ENCODE measurements around the gene NT5DC3.

- TF ChIP-seq, protein P1, sequence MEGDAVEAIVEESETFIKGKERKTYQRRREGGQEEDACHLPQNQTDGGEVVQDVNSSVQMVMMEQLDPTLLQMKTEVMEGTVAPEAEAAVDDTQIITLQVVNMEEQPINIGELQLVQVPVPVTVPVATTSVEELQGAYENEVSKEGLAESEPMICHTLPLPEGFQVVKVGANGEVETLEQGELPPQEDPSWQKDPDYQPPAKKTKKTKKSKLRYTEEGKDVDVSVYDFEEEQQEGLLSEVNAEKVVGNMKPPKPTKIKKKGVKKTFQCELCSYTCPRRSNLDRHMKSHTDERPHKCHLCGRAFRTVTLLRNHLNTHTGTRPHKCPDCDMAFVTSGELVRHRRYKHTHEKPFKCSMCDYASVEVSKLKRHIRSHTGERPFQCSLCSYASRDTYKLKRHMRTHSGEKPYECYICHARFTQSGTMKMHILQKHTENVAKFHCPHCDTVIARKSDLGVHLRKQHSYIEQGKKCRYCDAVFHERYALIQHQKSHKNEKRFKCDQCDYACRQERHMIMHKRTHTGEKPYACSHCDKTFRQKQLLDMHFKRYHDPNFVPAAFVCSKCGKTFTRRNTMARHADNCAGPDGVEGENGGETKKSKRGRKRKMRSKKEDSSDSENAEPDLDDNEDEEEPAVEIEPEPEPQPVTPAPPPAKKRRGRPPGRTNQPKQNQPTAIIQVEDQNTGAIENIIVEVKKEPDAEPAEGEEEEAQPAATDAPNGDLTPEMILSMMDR (IDR thresholded peaks at IDR 0.05): no peak
- TF ChIP-seq TP53 (CRISPR knock-in tag; IDR thresholded peaks at IDR 0.05): no peak
- TF ChIP-seq EP300 (IDR thresholded peaks at IDR 0.05): no peak
- no peak for TF ChIP-seq RCOR1 (IDR thresholded peaks at IDR 0.05; ENCODE audit: low read depth, low read length)
- TF ChIP-seq KDM5A (IDR thresholded peaks at IDR 0.05): no peak
- no peak for TF ChIP-seq USF2 (IDR thresholded peaks at IDR 0.05)
- no peak for TF ChIP-seq ZSCAN20 (CRISPR knock-in tag; IDR thresholded peaks at IDR 0.05)
- TF ChIP-seq POLR2A (IDR thresholded peaks at IDR 0.05; ENCODE audit: low read length): no peak
- TF ChIP-seq NFE2L2 (conservative IDR thresholded peaks at IDR 0.05; ENCODE audit: low read length): no peak
- TF ChIP-seq NR3C1 (IDR thresholded peaks at IDR 0.05): no peak
- TF ChIP-seq, protein P2, sequence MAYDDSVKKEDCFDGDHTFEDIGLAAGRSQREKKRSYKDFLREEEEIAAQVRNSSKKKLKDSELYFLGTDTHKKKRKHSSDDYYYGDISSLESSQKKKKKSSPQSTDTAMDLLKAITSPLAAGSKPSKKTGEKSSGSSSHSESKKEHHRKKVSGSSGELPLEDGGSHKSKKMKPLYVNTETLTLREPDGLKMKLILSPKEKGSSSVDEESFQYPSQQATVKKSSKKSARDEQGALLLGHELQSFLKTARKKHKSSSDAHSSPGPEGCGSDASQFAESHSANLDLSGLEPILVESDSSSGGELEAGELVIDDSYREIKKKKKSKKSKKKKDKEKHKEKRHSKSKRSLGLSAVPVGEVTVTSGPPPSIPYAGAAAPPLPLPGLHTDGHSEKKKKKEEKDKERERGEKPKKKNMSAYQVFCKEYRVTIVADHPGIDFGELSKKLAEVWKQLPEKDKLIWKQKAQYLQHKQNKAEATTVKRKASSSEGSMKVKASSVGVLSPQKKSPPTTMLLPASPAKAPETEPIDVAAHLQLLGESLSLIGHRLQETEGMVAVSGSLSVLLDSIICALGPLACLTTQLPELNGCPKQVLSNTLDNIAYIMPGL (CRISPR knock-in tag; IDR thresholded peaks at IDR 0.05; ENCODE audit: borderline replicate concordance): no peak
- TF ChIP-seq SREBF2 (IDR thresholded peaks at IDR 0.05): no peak
- no peak for TF ChIP-seq BHLHE40 (IDR thresholded peaks at IDR 0.05; ENCODE audit: low read depth, low read length)
- no peak for TF ChIP-seq MYC (IDR thresholded peaks at IDR 0.05; ENCODE audit: borderline replicate concordance, low read length)
Observed at GRCh38 chr12:103802586-103802886, 38.5 kb downstream of the NT5DC3 start.
